ENCODE measurements around the gene PCDHB10.

The PCDHB10 gene

GRCh38 chr5:141192110-141192725 lies at the start of gene PCDHB10:
TSS of gene PCDHB10 (plus strand) at chr5:141192353. CDS start at chr5:141192553, 200 bp downstream.
- H3K9ac ChIP-seq (ENCODE audit: low read depth, low read length, poor library complexity, severe bottlenecking), result no peak within 1 kb of the TSS
- no peak within 1 kb of the TSS for H3K4me2 ChIP-seq (ENCODE audit: low read depth, low read length, poor library complexity, severe bottlenecking)

GRCh38 chr5:141149812-141150211 lies 42.3 kb upstream of the PCDHB10 start, which contains the start of gene PCDHB6:
TSS of gene PCDHB6 (plus strand) at chr5:141150057. CDS start at chr5:141150258, 201 bp downstream.
- Histone ChIP-seq H3K4me1 (ENCODE audit: insufficient read depth, low read length, poor library complexity, severe bottlenecking) (no peaks in the 10 kb centered on the region), H4K20me1 (ENCODE audit: insufficient read depth, low read length, poor library complexity, severe bottlenecking) (no peaks in the 10 kb centered on the region), H3F3A (ENCODE audit: low read depth) (no peaks in the 10 kb centered on the region), H3K79me2 (ENCODE audit: insufficient read depth, low read length) (no peaks in the 10 kb centered on the region), H3K9me2 (replicated peaks; ENCODE audit: low read depth, low read length) (no peaks in the 10 kb centered on the region), H3K4me3 (ENCODE audit: low read length, poor library complexity, severe bottlenecking) (no peak within 1 kb of the TSS), H3K36me3 (ENCODE audit: insufficient read depth, low read length) (no peaks in the 10 kb centered on the region), H3K9ac (ENCODE audit: low read depth, low read length, poor library complexity, severe bottlenecking) (no peak within 1 kb of the TSS), H3K27me3 (ENCODE audit: insufficient read depth, low read length, poor library complexity, severe bottlenecking) (no peaks in the 10 kb centered on the region), H3K4me2 (ENCODE audit: low read depth, low read length, poor library complexity, severe bottlenecking) (no peak within 1 kb of the TSS), H3K9me3 (ENCODE audit: insufficient read depth, low read depth, low read length) (no peaks in the 10 kb centered on the region), H2AFZ (ENCODE audit: low read length) (no peak within 1 kb of the TSS)
- TF ChIP-seq EZH2phosphoT487 (IDR thresholded peaks at IDR 0.05; ENCODE audit: borderline replicate concordance), result no peak
- TF ChIP-seq CTCF (conservative IDR thresholded peaks at IDR 0.05; ENCODE audit: low read length), result no peak

More at GRCh38 chr5:141192110-141192725, at the start of gene PCDHB10:
- no peaks in the 10 kb centered on the region for H3K9me3 ChIP-seq (ENCODE audit: insufficient read depth, low read depth, low read length)
- no peaks in the 10 kb centered on the region for H3K9me2 ChIP-seq (replicated peaks; ENCODE audit: low read depth, low read length)
- no peaks in the 10 kb centered on the region for H3K4me1 ChIP-seq (ENCODE audit: insufficient read depth, low read length, poor library complexity, severe bottlenecking)
- H4K20me1 ChIP-seq (ENCODE audit: insufficient read depth, low read length, poor library complexity, severe bottlenecking), result no peaks in the 10 kb centered on the region
- no peaks in the 10 kb centered on the region for H3F3A ChIP-seq (ENCODE audit: low read depth)
- H3K4me3 ChIP-seq (ENCODE audit: low read length, poor library complexity, severe bottlenecking), result no peak within 1 kb of the TSS
- H3K79me2 ChIP-seq (ENCODE audit: insufficient read depth, low read length), result no peaks in the 10 kb centered on the region
- H3K36me3 ChIP-seq (ENCODE audit: insufficient read depth, low read length), result no peaks in the 10 kb centered on the region
- H3K27me3 ChIP-seq (ENCODE audit: insufficient read depth, low read length, poor library complexity, severe bottlenecking), result no peaks in the 10 kb centered on the region
- H2AFZ ChIP-seq (ENCODE audit: low read length), result no peak within 1 kb of the TSS
- TF ChIP-seq EZH2phosphoT487 (IDR thresholded peaks at IDR 0.05; ENCODE audit: borderline replicate concordance) (no peak), CTCF (conservative IDR thresholded peaks at IDR 0.05; ENCODE audit: low read length) (peak; percentile 77)

GRCh38 chr5:141150224-141150992 lies 41.7 kb upstream of the PCDHB10 start:
- no peaks in the 10 kb centered on the region for H3K36me3 ChIP-seq (ENCODE audit: insufficient read depth, low read length)
- no peak overlapping the region for H3K4me2 ChIP-seq (ENCODE audit: low read depth, low read length, poor library complexity, severe bottlenecking)
- H3K27me3 ChIP-seq (ENCODE audit: insufficient read depth, low read length, poor library complexity, severe bottlenecking), result no peaks in the 10 kb centered on the region
- no peak for TF ChIP-seq EZH2phosphoT487 (IDR thresholded peaks at IDR 0.05; ENCODE audit: borderline replicate concordance)
- no peak for TF ChIP-seq CTCF (conservative IDR thresholded peaks at IDR 0.05; ENCODE audit: low read length)
- H3F3A ChIP-seq (ENCODE audit: low read depth), result no peaks in the 10 kb centered on the region
- H4K20me1 ChIP-seq (ENCODE audit: insufficient read depth, low read length, poor library complexity, severe bottlenecking), result no peaks in the 10 kb centered on the region
- H3K9me3 ChIP-seq (ENCODE audit: insufficient read depth, low read depth, low read length), result no peaks in the 10 kb centered on the region
- no peaks in the 10 kb centered on the region for H3K9me2 ChIP-seq (replicated peaks; ENCODE audit: low read depth, low read length)
- no peak overlapping the region for H3K4me3 ChIP-seq (ENCODE audit: low read length, poor library complexity, severe bottlenecking)
- no peaks in the 10 kb centered on the region for H3K79me2 ChIP-seq (ENCODE audit: insufficient read depth, low read length)
- no peaks in the 10 kb centered on the region for H3K4me1 ChIP-seq (ENCODE audit: insufficient read depth, low read length, poor library complexity, severe bottlenecking)
- H3K9ac ChIP-seq (ENCODE audit: low read depth, low read length, poor library complexity, severe bottlenecking), result no peak overlapping the region
- H2AFZ ChIP-seq (ENCODE audit: low read length), result no peak overlapping the region
